HG03460 (cell line): ENCODE data around the gene ZNF423.

Experiments
- ATAC-seq: cut with Tn5 transposase; IDR thresholded peaks from one replicate; pipeline ENCODE4 v1.9.1; 2021; ENCODE audit not compliant: unreplicated experiment

ZNF423 gene

DNA sequence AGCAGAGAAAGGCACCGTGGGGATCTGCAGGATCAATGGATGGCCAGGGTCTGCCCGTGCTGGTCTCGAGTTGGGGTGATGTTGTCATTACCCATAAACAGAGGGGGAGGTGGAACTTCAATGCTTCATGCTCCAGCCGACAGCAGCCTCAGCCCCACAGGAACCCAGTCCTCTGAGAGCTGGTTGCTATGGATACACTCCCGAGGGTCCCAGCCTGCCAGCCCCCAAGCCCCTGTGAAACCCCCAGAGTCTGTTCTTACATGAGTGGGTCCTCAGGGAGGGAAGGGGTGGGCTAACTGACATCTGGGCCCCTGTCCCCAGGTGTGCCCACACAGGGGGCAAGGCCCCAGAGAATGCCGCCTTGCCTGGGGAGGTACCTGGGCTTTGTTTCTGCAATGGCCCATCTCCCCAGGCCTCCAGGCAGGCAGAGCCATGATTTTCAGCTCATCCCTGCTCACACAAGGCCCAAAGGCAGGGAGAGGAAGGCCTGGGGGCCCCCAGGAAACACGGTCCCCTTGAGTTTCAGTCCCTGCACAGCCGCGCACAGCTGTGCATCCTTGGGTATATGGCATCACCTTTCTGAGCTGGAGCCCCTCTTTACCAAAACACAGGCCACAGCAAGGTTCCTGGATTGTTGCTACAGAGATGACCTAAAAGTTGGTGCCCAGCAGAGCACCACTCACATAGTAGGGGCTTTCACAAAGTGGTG, 223.7 kb downstream of the ZNF423 start:
- no peak for ATAC-seq

DNA sequence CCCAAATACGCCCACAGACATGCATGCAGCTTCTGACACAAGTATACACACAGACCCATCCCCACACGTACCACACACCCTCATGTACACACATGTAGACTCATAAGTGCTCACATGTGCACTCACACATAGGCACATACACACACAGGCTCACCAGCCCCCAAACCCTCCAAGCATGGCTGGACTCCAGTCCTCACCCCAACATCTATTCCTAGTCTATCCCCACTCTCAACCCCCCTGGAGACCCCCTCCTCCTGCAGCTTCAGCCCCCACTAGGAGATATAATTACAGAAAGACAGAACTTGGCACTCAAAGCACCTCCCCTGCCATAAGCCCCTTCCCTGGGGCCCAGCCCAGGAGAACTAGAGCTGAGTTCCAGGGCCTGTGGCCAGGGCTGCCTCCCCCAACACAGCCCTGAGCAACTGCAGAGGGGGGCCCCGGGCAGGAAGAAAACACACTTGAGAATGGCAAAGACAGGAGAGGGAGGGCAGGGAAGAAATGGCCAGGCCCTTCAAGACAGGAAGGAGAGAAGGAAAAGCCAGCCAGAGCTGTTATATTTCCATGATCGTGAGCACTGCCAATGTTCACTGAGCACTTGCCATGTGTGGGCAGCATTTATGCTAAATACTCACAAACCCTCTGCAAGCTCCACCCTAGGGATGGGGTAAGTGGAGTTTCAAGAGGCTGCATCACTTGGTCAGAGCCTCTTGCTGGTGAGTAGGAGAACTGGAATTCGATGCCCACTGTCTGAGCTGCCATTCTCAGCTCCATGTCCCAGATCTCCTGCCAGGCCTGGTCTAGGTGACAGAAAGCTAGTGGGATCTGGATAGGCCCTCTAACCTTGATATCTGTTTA, 224.5 kb downstream of the ZNF423 start:
- ATAC-seq: no peak

DNA sequence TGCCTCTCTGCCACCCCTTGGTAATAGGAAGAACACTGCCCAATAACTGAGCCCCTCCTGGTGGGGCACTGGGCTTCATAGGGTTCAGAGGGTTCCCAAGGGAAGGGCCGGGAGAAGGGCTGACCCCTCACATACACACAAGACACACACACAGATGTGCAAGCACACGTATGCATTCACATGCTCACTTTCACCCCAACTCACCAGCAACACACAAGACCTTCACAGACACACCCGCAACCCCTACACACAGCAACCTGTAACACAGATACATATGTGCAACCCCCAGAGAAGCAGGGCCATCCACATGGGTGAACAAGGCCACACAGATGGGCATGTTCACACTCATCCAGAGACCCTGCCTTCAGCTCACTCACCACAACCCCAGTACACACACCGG, 225.1 kb downstream of the ZNF423 start:
- ATAC-seq: no peak

DNA sequence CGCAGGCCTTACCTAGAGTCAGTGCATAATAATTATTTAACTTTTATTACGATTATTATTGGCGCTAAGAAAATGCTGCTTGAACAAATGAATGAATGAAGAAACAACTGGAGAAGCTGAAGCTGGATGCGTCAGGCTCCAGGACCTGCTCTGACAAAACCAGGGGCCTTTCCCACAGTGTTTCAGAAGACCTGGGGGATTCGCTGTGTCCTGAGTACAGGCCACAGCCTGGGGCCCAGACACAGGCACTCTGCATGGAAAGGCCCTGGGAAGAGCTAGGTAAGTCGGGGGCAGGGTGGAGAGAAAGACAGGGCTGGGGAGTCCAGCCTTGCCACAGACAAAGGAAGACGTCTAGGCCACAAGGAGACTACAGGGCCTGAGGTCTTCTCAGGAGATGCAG, 226.1 kb downstream of the ZNF423 start:
- ATAC-seq: no peak

DNA sequence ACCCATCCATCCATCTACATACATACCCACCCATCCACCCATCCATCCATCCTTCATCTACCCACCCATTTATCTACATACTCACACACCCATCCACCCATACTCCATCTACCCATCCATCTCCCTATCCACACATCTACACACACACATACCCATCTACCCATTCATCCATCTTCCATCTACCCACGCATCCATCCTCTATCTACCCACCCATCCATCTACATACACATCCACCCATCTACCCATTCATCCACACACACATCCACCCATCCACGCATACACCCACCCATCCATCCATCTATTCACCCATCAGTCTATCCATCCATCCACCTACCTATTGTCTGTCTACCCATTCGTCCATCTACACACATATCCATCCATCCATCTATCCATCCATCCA, 227.8 kb downstream of the ZNF423 start:
- no peak for ATAC-seq

DNA sequence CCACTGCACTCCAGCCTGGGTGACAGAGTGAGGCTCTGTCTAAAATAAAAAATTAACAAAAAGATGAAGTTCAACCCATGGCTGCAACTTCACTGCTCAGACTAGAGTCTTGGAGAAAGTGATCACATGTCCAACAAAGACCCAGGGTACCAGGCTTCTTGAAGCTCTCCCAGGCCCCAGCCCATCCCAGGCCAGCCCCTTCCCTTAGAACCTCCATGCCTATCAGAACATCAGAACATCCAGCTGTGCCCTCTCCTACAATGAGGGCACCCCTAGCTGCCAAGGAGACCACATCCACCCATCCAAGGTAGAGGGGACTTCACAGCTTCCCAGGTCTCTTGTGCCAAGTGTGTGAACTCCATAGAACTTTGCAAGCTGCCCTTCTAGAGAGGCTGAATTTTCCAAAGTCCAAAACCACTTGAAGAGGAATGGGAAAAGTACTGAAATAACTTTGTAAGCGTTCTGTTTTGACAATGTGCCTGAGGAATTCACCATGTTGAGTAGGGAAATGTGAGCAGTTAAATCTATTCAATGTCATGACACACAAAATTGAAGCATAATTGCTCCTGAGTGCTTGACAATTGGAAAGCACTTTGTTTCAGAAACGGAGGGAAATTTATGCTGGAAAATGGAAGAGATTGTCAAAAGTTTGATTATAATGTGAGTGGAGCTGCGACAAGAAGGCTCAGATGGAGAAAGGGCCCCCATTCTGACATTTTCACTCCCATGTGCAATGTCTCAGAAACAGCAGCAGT, 230.4 kb downstream of the ZNF423 start:
- no peak for ATAC-seq

DNA sequence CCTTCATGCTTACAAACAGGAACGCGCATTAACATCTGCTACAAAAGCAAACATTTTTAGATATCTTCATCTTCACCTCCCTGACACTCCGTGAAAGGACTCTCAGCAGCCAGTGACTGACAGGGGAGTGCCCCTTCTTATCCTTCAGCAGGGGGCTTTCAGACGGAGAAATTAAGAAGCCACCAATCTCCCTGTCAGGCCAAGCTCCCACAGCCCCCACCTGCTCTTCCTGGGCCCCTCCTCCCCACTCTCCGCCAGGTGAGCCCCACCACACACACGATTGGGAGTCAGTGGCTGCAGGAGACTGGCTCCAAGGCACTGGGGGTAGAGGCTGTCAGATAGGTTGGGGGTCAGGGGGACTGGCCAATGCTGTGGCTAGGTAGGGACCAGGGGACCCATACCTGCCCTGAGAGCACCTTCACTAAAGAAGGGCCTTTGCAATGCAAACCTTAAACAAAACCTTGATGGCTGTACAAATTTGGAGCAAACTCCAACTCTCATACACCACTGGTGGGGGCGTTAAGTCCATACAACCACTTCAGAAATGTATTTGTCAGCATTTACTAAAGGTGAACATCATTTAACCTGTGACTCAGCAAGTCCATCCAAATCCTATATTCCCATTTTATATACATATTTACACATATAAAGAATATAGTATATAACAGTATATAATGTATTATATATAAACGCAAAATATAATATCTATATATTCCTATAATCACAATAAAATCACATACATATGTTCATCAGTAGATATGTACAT, 232.2 kb downstream of the ZNF423 start:
- no peak for ATAC-seq

DNA sequence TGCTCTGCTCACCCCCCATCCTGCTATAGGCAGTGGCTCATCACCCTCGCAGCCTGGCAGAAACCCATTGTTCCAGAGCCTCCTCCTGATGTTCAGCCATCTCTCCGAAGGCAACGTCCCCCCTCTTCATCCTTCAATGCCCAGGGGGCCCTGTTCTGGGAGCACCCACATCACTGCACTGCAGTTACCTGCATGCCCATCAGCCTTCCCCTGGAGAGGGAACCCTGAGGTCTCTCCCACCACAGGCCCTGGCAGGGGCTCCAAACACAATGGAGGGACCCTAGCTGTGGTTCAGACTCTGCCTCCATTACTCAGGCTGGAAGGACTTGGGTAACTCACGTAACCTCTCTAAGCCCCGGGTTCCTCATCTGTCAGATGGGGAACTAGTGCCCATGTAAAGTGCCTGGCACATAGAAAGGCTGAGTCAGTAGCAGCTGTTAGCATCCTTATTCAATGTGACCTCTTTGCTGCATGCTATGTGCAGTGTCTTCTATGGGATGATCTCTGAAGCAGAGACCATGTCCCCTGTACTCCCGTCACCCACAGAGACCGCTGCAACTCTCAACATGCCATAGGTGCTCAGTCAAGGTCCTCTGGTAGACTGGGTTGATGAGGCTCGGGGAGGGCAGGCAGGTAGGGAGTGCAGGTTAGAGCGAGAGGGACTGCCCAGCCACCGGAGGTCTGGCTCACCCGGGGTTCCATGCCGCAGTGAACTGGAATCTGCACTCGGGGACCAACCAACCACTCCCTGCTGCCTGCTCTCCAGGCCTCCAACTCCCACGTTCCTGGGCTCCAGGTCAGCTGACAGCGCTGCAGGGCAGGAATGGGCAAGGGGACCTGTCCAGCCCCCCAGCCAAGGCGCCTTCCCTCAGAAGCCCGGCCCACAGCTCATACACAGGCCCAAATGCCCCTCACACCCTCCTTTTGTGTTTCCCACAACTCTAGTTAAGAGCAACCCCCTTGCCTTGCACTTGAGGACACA, 233.2 kb downstream of the ZNF423 start:
- ATAC-seq: no peak

DNA sequence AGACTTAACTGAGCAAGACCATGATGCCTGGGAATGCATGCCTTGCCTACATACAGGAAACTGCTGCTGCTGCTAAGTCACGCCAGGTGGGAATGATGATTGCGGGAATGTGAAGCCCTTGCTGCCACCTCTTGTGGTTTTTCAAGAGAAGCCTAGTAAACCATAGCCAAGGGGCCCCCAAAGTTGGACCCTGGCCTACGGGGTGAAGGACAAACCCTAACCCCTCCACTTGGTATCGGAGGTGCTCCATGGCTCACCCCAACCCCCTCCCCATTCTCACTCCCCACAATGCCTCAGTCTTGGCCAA, 233.9 kb downstream of the ZNF423 start:
- no peak for ATAC-seq

DNA sequence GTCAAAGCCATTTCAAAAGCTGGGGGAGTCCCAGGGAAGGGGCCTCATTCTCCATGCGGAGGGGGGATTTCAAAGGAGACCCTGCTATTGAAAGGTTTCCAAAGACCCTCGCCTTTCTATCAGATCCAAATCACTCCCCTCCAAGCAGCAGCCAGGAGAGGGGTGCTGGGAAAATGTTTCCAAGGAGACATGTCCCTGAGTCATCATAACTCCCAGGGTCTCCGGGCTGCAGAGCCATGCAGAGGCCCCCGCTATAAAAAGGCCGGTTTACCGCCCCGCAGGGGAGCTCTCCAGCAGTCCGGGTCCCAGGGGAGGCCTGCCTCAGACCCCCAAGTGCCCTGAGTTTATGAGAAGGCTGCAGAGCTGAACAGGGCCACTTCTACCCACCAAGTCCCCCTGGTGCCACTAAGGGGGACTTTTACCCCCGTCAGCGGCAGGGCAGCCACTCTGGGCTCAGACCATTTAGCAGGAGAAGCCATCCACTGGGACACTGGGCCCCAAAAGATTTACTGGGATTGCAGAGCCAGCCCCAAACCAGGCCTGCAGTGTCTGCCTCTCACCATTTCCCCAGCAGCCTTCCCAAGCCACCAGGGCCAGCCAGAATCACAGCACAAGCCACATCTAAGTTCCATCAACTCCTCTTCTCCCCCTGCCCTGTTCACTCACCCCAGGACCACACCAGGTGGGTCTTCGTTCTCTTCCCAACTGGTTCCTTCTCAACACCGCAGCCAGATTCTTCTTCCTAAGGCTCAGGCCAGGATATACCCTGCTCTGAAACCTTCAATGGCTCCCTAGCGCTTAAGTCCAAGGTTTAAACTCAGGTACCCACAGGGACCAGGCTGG, 234.4 kb downstream of the ZNF423 start:
- ATAC-seq: no peak

DNA sequence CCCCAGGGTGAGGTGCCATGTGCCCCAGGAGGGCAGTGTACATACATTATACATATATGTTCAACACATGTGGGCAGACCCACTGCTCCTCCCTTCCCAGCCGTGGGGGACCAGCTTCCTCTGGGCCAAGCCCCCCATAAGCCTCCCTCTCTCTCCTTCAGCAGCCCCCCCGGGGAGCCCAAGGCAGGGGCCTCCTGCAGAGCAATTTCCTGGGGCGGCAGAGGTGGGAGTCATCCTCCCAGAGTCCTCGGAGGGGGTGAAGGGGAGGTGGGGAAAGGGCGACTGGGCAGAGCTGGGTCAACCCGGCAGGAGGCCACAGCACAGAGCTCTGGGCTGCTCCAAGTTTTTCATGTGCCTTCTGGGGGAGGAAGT, 235.1 kb downstream of the ZNF423 start:
- ATAC-seq: no peak

DNA sequence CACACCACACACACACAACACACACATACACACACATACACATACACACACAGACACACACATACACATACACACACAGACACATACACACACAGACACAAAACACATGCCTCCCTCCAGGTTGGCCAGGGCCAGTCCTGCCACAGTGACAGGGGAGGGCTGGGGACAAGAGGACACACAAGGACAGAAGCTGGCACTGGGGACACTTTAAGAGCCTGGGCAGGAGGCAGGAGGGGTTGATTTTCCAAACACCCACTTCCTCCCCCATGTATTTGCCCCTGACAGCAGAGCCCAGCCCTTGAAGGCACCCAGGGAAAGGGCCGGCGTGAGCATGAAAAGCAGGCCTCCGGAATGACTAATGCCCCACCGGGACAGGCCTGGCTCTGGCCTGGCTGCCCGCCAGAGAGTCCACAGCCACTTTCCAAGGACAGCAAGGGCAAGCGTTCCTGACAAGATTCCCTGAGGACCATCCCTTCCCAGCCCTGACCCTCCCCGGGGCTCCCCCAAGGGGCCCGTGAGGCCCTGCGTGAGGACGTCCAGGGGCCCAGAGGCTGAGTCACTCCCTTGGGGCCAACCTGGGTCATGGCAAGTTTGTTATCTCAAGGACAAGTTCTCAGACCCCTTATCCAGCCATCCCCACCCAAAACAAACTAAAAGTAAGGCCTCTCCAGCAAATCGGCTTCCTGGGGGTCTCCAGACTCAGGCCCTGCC, 235.6 kb downstream of the ZNF423 start:
- no peak for ATAC-seq

DNA sequence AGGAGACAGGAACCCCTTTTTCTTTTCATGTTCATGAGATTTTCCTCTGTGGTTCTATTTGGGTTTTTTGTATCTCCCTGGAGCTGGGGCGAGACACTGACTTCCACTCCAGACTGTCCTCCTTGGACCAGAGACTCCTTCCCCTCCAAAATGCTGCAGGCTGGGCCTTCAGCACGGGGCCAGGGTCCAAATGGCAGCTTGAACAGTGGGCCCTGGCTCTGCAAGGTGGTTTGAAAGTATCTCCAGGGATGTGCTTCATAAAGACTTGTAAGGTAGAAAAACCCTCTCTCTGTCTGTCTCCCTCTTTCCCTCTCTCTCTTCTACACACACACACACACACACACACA, 236.1 kb downstream of the ZNF423 start:
- no peak for ATAC-seq

DNA sequence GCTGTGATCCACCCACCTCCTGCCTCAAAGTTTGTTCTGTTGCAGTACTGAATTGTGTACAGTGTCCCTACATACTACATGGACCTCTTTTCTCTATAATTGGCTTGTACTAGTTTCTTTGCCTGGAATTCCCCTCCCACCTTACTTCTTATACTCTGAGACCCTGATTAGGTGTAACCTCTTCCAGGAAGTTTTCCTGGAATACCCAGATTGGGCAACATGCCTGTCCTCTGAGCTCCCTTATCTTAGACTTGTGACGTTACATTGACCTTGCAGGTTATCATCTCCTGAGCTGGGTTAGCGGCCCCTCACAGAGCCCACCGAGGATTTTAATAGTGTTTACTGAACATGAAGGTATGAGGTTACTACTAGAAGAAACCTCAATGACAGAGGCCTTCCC, 237.0 kb downstream of the ZNF423 start:
- no peak for ATAC-seq

DNA sequence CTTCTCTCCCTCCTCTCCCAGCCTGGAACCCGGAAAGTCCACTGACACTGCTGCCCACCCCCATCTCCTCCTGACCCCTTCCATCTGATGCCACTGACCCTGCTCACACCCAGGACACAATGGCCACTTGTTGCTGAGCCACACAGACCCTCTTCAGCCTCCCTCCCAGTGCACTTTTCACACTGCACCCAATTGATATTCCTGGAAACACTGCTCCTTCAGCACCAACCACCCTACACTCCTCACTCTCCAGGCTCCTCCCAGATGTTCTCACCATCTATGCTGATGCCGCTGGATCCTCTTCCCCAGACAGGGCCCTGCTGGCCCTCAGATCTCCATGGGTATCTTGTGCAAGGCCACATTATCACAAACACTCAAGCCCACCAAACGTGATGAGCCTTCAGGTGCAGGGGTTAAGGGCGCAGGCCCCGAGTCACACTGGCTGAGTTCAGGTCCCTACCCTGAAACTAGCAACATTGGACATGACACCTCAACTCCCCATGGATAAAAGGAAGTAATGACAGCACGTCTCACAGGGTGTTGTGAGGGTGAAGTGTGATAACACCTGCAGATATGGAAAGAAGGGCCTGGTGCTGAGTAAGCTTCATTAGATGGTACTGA, 238.1 kb downstream of the ZNF423 start:
- no peak for ATAC-seq

DNA sequence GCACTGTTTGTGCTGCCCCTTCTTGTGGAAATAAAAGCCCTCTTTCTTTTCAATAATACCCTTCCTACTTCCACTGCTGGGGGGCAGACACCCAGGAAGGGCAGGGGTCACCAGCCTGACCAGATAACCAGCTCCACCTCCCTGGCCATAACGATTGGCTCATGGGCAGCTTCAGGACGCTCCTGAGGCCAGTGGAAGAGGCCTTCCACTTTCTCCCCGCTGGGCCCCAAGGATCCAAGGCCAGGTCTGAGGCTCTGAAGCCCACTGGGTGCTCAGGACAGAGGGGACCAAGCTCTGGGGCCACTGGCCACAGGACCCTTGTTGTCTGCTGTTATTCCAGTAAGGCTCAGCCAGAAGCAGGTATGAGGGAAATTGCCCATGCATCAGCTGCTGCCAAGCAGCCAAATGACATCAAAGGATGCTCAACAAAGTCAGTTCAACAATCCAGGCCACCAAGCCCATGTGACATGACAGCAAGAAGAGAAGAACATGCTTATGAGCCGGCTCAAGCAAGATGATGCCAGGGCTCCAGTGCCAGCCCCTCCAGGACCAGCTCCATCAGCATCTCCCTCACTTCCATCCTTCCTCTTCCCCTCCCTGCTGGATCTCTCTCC, 238.8 kb downstream of the ZNF423 start:
- no peak for ATAC-seq

DNA sequence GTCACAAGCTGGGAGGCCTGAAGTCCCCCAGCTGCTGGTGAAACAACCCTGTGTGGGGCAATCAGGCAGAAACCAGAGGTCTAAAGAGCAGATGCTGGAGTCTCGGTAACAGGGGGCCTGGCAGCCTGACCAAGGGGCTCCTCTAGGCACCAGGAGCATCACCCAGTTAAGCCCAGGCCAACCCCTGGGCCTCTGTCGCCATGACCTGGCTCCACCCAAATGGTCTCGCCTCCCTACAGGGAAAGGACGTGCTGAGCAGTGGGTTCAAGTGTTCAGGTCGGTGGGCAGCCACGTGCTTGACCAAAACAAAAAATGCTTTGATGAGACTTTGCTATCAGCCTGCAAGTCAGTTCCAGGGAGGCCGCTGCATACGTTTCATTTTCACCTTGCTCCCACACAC, 240.3 kb downstream of the ZNF423 start:
- no peak for ATAC-seq

DNA sequence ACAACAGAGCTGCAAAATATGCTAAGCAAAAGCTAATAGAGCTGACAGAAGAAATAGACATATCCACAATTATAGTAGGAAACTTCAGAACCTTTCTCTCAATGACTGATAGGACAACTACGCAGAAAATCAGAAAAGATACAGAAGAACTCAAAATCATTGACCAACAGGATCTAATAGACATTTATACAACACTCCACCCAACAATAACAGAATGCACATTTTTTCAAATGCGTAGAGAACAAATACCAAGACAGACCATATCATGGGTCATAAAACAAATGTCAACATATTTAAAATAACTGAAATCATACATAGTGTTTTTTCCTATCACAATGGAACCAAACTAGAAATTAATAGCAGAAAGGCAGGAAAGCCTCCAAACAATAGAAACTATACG, 244.9 kb downstream of the ZNF423 start:
- no peak for ATAC-seq
